Measurements from ENCODE around the gene IPO9. TPM values are rescaled to one million over a fixed set of nuclear protein-coding genes. Genes with fewer than 3 reads are reported as not detected.
"Not testable (repeated sequence)": the region's sequence is repeated elsewhere in the genome, so short reads cannot be mapped to it uniquely, and the experiment has no call there.

IPO9 gene
- total RNA-seq, 1 donor from 2014 or later: 55.6 TPM

GRCh38 chr1:201900476-201900875 lies 71.5 kb downstream of the IPO9 start:
- intact Hi-C loops (cut with micrococcal nuclease): no loop called here

GRCh38 chr1:201901036-201901435 lies 72.1 kb downstream of the IPO9 start:
- intact Hi-C loops (cut with micrococcal nuclease): not testable (repeated sequence)

GRCh38 chr1:201902198-201902597 lies 73.2 kb downstream of the IPO9 start:
- intact Hi-C loops (cut with micrococcal nuclease): no loop called here

- intact Hi-C loops (cut with micrococcal nuclease): no loop called here
Observed at GRCh38 chr1:201903135-201903534, 74.2 kb downstream of the IPO9 start.

DNA sequence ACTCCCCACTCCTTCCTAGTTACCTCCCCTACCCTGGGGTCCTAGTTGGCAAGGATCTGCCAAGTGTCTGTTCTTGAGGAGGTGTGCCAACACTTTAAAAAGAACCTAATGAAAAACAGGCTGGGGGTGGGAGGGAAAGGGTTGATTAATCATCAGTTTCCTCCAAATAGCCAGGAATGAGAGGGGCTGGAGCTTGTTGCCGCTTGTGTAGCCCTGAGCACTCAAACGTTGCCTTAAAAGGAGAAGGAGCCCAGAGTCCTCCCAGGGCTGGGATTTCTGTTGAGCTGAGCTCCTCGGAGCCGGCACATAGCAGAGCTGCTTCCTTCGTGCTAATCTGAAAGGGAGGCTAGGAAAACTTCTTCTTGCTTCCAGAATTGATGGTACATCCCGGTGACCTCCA lies 75.6 kb downstream of the IPO9 start:
- intact Hi-C loops (cut with micrococcal nuclease): no loop called here

GRCh38 chr1:201905234-201905890 lies 76.4 kb downstream of the IPO9 start:
- intact Hi-C loops (cut with micrococcal nuclease): no loop called here

- intact Hi-C loops (cut with micrococcal nuclease): no loop called here
Observed at GRCh38 chr1:201906336-201906735, 77.4 kb downstream of the IPO9 start.

- intact Hi-C loops (cut with micrococcal nuclease): no loop called here
Observed at GRCh38 chr1:201907621-201908020, 78.7 kb downstream of the IPO9 start.

GRCh38 chr1:201911826-201912571 lies 83.0 kb downstream of the IPO9 start:
- intact Hi-C loops (cut with micrococcal nuclease): no loop called here

GRCh38 chr1:201912832-201913231 lies 83.9 kb downstream of the IPO9 start:
- intact Hi-C loops (cut with micrococcal nuclease): no loop called here

DNA sequence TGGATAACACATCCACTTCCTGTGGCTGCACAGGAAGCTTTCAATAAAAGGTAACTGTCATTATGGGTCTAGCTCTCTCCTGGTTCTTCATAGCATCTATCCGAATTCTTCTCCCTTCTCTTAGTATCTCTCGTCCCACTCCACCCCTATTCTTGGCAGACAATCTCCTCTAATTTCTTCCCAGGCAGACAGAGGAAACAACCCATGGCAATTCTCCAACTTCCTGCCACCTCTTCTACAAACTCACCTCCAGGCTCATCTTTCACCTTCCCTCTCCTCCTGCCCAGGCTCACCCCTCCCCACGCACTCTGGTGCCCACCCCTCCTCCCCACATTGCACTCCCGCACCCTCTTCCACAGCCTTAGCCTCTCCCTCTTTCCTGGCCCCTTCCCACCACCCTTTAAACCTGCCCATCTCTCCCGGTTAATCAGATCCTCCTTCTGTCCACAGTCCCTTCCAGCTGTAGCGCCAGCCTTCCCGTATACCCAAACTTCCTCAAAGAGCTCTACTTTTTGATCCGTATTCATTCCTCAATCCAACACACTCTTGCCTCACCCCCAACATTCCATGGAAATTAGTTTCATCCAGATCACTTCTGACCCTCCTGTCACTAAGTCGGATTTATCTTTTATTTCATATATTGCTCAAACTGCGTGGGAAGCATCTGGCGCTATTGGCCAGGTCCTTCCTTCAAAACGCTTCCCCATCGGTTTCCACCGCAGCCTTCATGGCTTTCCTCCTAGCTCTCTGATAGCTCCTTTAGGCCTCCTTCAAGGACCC lies 85.7 kb downstream of the IPO9 start:
- intact Hi-C loops (cut with micrococcal nuclease): no loop called here

GRCh38 chr1:201916649-201917249 lies 87.8 kb downstream of the IPO9 start:
- intact Hi-C loops (cut with micrococcal nuclease): no loop called here

GRCh38 chr1:201917362-201918033 lies 88.5 kb downstream of the IPO9 start:
- intact Hi-C loops (cut with micrococcal nuclease): no loop called here

GRCh38 chr1:201918343-201918742 lies 89.4 kb downstream of the IPO9 start:
- intact Hi-C loops (cut with micrococcal nuclease): no loop called here

DNA sequence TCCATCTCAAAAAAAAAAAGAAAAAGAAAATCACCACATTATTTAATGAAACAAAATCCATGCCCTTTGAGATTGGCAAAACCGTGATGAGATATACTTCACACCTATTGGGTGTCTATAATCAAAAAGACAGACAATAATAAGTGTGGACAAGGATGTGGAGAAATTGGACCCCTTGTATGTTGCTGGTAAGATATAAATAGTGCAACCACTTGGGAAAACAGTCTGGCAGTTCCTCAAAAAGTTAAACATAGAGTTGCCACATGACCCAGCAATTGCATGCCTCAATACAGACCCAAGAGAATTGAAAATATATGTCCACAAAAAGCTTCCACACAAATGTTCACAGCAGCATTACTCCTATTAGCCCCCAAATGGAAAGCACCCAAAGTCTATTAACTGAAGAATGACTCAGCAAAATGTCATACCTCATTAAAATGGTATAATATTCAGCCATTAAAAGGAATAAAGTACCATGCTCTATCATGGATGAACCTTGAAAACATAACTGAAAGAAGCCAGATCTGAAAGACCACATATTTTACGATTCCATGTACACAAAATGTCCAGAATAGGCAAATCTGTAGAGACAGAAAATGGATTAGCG lies 93.1 kb downstream of the IPO9 start:
- intact Hi-C loops (cut with micrococcal nuclease): no loop called here

DNA sequence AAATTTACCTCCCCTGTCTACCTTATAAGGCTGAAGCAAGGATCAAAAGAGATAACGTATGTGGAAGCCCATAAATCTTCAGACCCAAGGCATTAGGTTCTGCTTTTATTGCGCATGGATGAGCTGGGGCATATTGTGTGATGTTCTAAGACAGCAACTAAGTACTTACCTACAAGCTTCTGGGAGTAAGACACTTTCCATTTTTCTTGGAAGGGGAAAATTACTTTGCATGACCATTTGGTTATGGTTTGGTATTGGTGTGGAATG lies 96.3 kb downstream of the IPO9 start:
- intact Hi-C loops (cut with micrococcal nuclease): no loop called here

DNA sequence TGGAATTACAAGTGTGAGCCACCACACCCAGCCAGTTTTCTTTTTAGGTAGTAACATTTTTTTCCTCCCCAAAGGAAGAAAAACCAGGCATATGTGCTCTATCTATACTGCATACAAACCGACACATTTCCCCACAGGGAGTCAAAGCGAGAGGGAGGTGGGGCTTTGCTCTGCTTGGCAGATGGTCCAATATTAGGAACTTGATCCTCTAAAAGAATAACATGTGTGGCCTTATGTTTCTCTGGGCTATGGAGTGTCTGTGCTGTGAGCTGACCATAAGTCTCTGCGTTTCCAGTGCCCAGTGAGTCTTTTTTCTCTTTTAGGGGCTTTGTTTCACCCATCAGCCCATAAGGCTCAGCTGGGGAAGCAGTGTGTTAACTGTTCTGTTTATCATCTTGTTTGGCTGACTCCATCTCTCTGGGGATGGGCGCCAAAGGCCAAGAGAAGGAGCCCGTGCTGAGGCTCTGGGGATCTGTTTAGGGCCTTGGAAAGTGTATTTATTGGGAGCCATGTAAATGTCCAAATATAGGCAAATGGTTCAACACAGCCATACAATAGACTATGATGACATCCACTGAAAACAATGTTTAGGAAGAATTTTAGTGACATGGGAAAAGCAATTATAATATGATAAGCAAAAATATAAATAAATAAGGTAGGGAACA lies 97.2 kb downstream of the IPO9 start:
- intact Hi-C loops (cut with micrococcal nuclease): no loop called here

DNA sequence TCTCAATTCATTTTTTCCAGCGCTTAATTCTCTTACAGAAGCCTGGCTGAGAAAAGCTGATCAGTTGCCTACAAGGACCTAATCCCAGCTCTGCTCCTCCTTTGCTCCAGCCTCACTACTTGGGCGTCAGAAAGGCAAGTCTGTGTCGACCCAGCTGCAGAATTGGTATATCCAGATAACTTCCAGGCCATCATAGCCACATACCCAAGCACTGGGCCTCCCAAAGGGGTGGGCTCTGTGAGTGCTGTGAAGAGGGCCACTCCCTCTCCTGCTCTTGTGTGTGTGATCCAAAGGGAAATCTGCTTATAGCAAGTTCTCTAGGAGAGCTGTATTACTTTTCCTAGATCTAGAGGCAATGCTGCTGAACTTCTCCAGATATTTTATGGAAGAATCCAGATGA lies 99.3 kb downstream of the IPO9 start:
- intact Hi-C loops (cut with micrococcal nuclease): no loop called here

DNA sequence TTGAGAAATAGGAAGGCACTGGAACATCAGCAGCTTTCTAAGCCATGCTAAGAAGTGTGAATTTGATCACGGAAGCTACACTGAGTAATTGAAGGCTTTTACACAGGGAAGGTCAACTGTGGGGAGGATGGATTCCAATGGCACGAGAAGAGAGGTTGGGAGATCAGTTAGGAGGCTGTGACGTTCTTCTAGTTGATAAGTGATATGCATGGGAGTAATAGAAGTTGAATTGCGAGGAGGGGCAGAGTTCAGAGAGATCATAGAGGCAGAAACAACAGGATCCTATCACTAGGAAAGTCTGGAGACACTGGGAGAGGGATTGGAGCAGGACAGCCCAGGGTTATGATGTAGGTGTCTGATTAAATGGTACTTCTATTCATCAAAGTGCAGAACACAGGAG lies 101.2 kb downstream of the IPO9 start:
- intact Hi-C loops (cut with micrococcal nuclease): no loop called here

DNA sequence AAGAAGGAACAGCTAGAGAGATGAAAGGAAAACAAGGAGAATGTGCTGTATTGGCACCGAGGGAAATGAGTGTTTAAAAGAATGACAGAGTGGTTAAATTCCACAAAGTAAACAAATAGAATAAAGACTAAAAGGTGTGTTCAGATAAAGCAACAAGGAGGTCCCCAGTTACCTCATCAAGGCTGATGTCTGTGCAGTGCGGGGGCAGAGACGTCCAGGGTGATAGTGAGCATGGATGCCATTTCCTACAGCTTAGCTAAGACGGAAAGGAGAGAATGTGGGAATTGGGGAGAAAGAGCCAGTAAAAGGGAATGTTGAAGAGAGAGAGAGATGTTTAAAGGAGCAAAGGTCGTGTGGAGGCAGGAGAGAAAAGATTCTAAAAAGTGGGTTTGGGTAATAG lies 101.8 kb downstream of the IPO9 start:
- intact Hi-C loops (cut with micrococcal nuclease): no loop called here
